Measurements from ENCODE around the gene GNAO1.

Gene GNAO1

GRCh38 chr16:56203052-56203451 lies 11.8 kb downstream of the GNAO1 start:
- H2AFZ ChIP-seq (ENCODE audit: low read depth, low read length), result no peak overlapping the region
- H3K27me3 ChIP-seq (ENCODE audit: insufficient read depth, low read length), result peaks cover 2% of the 10 kb centered on the region
- H3K4me1 ChIP-seq (ENCODE audit: insufficient read depth, low read length), result no peaks in the 10 kb centered on the region
- H3K36me3 ChIP-seq (ENCODE audit: insufficient read depth, low read length), result no peaks in the 10 kb centered on the region
- H3K4me3 ChIP-seq (ENCODE audit: low read length), result no peak overlapping the region
- H3K9me3 ChIP-seq (ENCODE audit: low read length), result no peaks in the 10 kb centered on the region

DNA sequence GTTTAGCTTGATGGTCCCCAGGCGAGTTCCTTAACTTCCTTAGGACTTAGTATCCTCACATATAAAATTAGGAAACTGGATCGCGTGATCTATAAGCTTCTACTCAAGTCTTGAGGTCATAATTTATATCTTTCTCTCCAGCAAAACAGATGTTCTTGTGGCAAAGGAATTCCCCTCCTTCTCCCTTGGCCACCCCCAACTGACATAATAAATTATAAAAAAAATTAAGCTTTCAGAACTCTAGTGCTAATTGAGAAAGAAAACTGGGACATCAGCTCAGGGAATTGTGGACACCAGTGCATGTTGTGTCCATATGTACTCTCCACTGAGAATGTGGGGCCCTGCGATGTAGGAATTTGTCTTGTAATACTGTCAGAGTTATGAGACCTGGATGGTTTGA lies 13.5 kb downstream of the GNAO1 start:
- Histone ChIP-seq H3K36me3 (ENCODE audit: insufficient read depth, low read length) (no peaks in the 10 kb centered on the region), H3K9me3 (ENCODE audit: low read length) (no peaks in the 10 kb centered on the region), H3K4me3 (ENCODE audit: low read length) (no peak overlapping the region), H2AFZ (ENCODE audit: low read depth, low read length) (no peak overlapping the region), H3K27me3 (ENCODE audit: insufficient read depth, low read length) (no peaks in the 10 kb centered on the region), H3K4me1 (ENCODE audit: insufficient read depth, low read length) (no peaks in the 10 kb centered on the region)

- H3K36me3 ChIP-seq (ENCODE audit: insufficient read depth, low read length), result no peaks in the 10 kb centered on the region
- no peak overlapping the region for H3K4me3 ChIP-seq (ENCODE audit: low read length)
- peaks cover 9% of the 10 kb centered on the region for H3K4me1 ChIP-seq (ENCODE audit: insufficient read depth, low read length)
- H3K27me3 ChIP-seq (ENCODE audit: insufficient read depth, low read length), result no peaks in the 10 kb centered on the region
- no peak overlapping the region for H2AFZ ChIP-seq (ENCODE audit: low read depth, low read length)
- no peaks in the 10 kb centered on the region for H3K9me3 ChIP-seq (ENCODE audit: low read length)
These were observed 15.7 kb downstream of the GNAO1 start for GRCh38 chr16:56206951-56207350.

DNA sequence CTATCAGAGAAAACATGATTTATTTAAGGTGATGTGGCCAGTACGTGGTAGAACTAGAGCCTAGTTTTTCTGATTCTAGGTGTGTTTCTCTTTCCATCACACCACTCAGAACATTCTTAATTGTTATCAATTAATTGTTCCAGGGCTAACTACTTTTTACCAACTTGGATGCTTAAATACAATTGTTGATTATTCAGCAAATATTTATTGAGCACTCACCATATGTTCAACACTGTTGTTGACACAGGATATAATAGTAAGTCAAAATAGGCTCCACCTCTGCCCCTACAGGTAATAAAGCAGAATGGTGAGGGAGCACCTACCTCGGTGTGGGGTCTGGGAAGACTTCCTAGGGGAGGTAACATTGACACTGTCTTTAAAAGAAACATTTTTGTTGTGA lies 16.1 kb downstream of the GNAO1 start:
- Histone ChIP-seq H2AFZ (ENCODE audit: low read depth, low read length) (no peak overlapping the region), H3K4me3 (ENCODE audit: low read length) (no peak overlapping the region), H3K27me3 (ENCODE audit: insufficient read depth, low read length) (no peaks in the 10 kb centered on the region), H3K9me3 (ENCODE audit: low read length) (no peaks in the 10 kb centered on the region), H3K4me1 (ENCODE audit: insufficient read depth, low read length) (peaks cover 13% of the 10 kb centered on the region), H3K36me3 (ENCODE audit: insufficient read depth, low read length) (no peaks in the 10 kb centered on the region)

DNA sequence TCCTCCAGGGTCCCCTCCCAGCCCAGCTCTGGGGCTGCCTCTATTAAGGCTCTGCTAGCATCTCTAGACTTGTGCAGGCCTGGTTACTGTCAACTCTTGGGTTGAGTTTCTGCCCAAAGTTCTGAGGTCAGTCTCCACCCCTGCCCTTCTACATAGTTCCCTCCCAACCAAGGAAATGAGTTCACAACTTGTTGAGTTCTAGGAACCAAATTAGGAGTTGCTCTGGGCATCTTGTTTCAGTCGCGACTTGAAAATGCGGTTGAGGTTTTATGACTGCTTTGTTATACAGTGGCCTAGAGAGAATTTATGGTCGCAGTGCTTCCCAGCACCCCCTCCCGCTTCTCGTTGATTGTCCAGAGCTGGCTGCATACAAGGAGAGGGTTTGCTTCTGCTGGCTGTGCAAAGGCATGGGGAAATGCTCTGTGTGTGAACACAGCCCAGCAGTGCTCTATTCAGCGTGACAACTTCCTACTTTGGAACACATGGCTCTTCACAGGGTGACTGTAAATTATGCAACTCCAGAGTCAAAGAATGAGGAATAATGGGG lies 20.2 kb downstream of the GNAO1 start:
- Histone ChIP-seq H3K36me3 (ENCODE audit: insufficient read depth, low read length) (no peaks in the 10 kb centered on the region), H3K4me3 (ENCODE audit: low read length) (no peak overlapping the region), H2AFZ (ENCODE audit: low read depth, low read length) (no peak overlapping the region), H3K9me3 (ENCODE audit: low read length) (no peaks in the 10 kb centered on the region), H3K4me1 (ENCODE audit: insufficient read depth, low read length) (peaks cover 15% of the 10 kb centered on the region), H3K27me3 (ENCODE audit: insufficient read depth, low read length) (peaks cover 6% of the 10 kb centered on the region)

- Histone ChIP-seq H3K4me3 (ENCODE audit: low read length) (no peak overlapping the region), H3K4me1 (ENCODE audit: insufficient read depth, low read length) (peaks cover 15% of the 10 kb centered on the region), H2AFZ (ENCODE audit: low read depth, low read length) (no peak overlapping the region), H3K9me3 (ENCODE audit: low read length) (no peaks in the 10 kb centered on the region), H3K36me3 (ENCODE audit: insufficient read depth, low read length) (no peaks in the 10 kb centered on the region), H3K27me3 (ENCODE audit: insufficient read depth, low read length) (peaks cover 6% of the 10 kb centered on the region)
These were observed 20.9 kb downstream of the GNAO1 start for GRCh38 chr16:56212144-56212543.

- no peak overlapping the region for H3K4me3 ChIP-seq (ENCODE audit: low read length)
- no peaks in the 10 kb centered on the region for H3K36me3 ChIP-seq (ENCODE audit: insufficient read depth, low read length)
- H3K27me3 ChIP-seq (ENCODE audit: insufficient read depth, low read length), result peaks cover 4% of the 10 kb centered on the region
- no peaks in the 10 kb centered on the region for H3K9me3 ChIP-seq (ENCODE audit: low read length)
- no peaks in the 10 kb centered on the region for H3K4me1 ChIP-seq (ENCODE audit: insufficient read depth, low read length)
- no peak overlapping the region for H2AFZ ChIP-seq (ENCODE audit: low read depth, low read length)
These were observed 30.7 kb downstream of the GNAO1 start for GRCh38 chr16:56221995-56222394.

DNA sequence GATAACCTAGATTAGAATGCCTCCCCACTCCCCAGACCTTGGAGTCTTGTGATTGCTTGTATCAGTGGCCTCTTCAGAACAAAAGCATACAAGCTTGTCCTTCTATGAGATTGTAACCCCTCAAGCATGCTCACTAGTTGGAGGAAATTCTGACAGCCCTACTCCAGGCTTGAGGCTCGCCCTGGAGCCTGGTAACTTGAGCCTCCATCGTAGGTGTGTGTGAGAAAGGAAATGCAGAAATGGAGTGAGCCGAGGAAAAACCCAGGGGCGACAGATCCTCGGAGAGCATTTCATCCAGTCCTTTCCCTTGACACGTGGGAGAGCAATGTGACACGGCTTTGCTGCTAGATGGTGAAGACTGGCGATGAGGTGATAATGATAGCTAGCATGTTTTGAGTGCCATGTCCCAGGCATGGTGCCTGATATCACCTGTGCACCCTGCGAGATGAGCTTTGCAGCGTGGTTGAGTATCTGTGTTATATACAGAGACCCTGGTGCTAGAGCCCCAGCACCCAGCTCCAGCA lies 31.2 kb downstream of the GNAO1 start:
- H3K27me3 ChIP-seq (ENCODE audit: insufficient read depth, low read length), result peaks cover 2% of the 10 kb centered on the region
- no peak overlapping the region for H2AFZ ChIP-seq (ENCODE audit: low read depth, low read length)
- H3K9me3 ChIP-seq (ENCODE audit: low read length), result no peaks in the 10 kb centered on the region
- H3K36me3 ChIP-seq (ENCODE audit: insufficient read depth, low read length), result no peaks in the 10 kb centered on the region
- no peaks in the 10 kb centered on the region for H3K4me1 ChIP-seq (ENCODE audit: insufficient read depth, low read length)
- H3K4me3 ChIP-seq (ENCODE audit: low read length), result no peak overlapping the region

DNA sequence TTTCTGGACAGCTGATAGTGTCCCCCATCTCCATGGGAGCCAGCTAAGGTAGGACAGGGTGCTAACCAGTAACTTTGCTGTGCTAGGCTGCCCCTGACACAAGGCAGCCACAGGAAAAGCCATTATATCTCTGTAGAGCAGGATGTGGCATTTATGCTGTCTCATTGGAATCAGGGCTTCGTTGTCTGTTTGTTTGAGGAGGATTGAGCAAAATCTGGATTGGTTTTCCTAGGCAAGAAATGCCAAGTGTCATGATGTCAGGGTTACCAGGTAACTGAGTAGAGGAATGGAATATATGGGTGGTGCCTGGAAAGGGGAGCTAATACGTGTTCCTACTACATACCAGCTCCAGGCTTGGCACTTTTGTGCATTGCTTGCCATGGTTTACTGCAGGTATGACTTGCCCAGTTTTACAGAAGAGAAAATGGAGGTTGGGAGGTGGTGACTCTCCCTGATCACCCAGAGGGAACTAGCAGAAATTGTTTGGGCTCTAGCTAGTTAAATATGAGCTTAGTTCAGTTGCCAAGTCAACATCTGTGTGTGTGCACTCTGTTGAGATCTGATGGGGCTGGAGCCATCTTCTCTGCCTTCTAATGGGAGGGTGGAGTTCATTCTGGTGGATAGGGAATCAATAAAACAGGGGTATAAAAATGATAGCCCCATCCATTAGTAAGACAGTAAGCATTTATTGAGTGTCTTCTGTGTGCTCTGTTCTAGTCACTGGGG lies 33.9 kb downstream of the GNAO1 start:
- no peaks in the 10 kb centered on the region for H3K9me3 ChIP-seq (ENCODE audit: low read length)
- no peak overlapping the region for H3K4me3 ChIP-seq (ENCODE audit: low read length)
- H3K4me1 ChIP-seq (ENCODE audit: insufficient read depth, low read length), result no peaks in the 10 kb centered on the region
- no peaks in the 10 kb centered on the region for H3K36me3 ChIP-seq (ENCODE audit: insufficient read depth, low read length)
- no peak overlapping the region for H2AFZ ChIP-seq (ENCODE audit: low read depth, low read length)
- no peaks in the 10 kb centered on the region for H3K27me3 ChIP-seq (ENCODE audit: insufficient read depth, low read length)

- Histone ChIP-seq H3K36me3 (ENCODE audit: insufficient read depth, low read length) (no peaks in the 10 kb centered on the region), H2AFZ (ENCODE audit: low read depth, low read length) (no peak overlapping the region), H3K4me1 (ENCODE audit: insufficient read depth, low read length) (no peaks in the 10 kb centered on the region), H3K27me3 (ENCODE audit: insufficient read depth, low read length) (no peaks in the 10 kb centered on the region), H3K9me3 (ENCODE audit: low read length) (no peaks in the 10 kb centered on the region), H3K4me3 (ENCODE audit: low read length) (no peak overlapping the region)
These were observed 34.9 kb downstream of the GNAO1 start for GRCh38 chr16:56226187-56226586.

DNA sequence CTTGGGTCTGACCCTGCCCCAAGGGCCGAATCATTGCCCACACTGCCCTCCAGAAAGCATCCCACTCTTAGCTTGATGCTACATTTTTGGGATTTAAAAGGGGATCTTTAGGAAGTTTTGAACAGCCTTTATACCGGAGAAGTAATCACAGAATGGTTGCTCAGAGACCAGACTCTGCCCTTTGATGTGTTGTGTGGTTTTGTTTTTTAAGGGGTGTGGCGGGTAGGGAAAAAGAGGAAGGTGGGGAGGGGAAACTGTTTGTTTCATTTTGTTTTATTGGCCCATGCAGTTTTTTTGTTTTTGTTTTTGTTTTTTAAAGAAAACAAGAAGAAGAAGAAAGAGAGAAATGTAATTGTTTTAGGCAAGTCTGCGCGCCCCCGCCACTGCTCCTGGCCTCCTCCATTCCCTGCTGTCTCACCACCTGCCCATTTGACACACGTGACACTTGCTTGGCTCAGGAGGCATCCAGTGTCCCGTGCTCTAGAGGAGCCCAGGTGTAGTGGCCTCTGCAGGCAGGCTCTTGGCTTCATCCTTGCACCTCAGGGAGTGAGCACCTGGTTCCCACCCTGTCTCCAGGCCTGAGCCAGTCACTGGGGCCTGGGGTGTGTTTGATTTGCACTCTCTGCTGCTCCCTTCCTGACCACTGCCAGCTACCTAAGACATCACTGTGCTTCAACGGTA lies 35.7 kb downstream of the GNAO1 start:
- H3K27me3 ChIP-seq (ENCODE audit: insufficient read depth, low read length), result no peaks in the 10 kb centered on the region
- H3K9me3 ChIP-seq (ENCODE audit: low read length), result no peaks in the 10 kb centered on the region
- no peaks in the 10 kb centered on the region for H3K36me3 ChIP-seq (ENCODE audit: insufficient read depth, low read length)
- H2AFZ ChIP-seq (ENCODE audit: low read depth, low read length), result no peak overlapping the region
- H3K4me1 ChIP-seq (ENCODE audit: insufficient read depth, low read length), result peaks cover 4% of the 10 kb centered on the region
- H3K4me3 ChIP-seq (ENCODE audit: low read length), result no peak overlapping the region

GRCh38 chr16:56227936-56228335 lies 36.6 kb downstream of the GNAO1 start:
- H2AFZ ChIP-seq (ENCODE audit: low read depth, low read length), result no peak overlapping the region
- no peaks in the 10 kb centered on the region for H3K27me3 ChIP-seq (ENCODE audit: insufficient read depth, low read length)
- H3K4me1 ChIP-seq (ENCODE audit: insufficient read depth, low read length), result peaks cover 13% of the 10 kb centered on the region
- no peak overlapping the region for H3K4me3 ChIP-seq (ENCODE audit: low read length)
- H3K36me3 ChIP-seq (ENCODE audit: insufficient read depth, low read length), result no peaks in the 10 kb centered on the region
- H3K9me3 ChIP-seq (ENCODE audit: low read length), result no peaks in the 10 kb centered on the region

DNA sequence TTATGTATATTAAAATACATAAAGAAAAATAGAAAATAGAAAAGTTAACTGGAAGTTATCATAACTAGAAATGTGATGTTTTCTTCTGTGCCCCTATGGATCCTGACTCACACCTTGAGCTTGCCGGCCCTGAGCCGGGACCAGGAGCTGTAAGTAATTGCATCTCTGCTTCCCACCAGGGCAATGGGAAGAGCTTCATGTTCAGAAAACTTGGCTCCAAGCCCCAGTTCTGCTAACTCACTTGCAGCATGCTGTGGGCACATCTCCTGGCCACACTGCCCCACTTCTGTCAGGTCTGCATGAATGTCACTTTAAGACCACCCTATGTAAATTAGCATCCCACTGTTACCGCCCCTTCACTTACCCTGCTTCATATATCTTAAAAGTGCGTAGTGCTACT lies 37.2 kb downstream of the GNAO1 start:
- no peaks in the 10 kb centered on the region for H3K36me3 ChIP-seq (ENCODE audit: insufficient read depth, low read length)

More for the DNA sequence above, 37.2 kb downstream of the GNAO1 start:
- Histone ChIP-seq H3K27me3 (ENCODE audit: insufficient read depth, low read length) (no peaks in the 10 kb centered on the region), H3K4me3 (ENCODE audit: low read length) (no peak overlapping the region), H3K4me1 (ENCODE audit: insufficient read depth, low read length) (peaks cover 15% of the 10 kb centered on the region), H3K9me3 (ENCODE audit: low read length) (no peaks in the 10 kb centered on the region), H2AFZ (ENCODE audit: low read depth, low read length) (no peak overlapping the region)
